ENCODE data around the gene N4BP3. TPM values are rescaled to one million over a fixed set of nuclear protein-coding genes. Genes with fewer than 3 reads are reported as not detected.

Gene N4BP3
- 1 to 10 TPM; 2.2 to 3.3 TPM for total RNA-seq

- Histone ChIP-seq H3K9me3 (no peaks in the 10 kb centered on the region), H3K27ac (no peak within 1 kb of the TSS), H3K27me3 (peaks cover 18% of the 10 kb centered on the region), H3K36me3 (no peaks in the 10 kb centered on the region), H3K9ac (ENCODE audit: low read depth in 2 of 2, low read length in 2 of 2) (peak within 1 kb of the TSS; percentile 5 to 70), H3K4me3 (peak within 1 kb of the TSS; percentile 51), H3K4me1 (peaks cover 11% of the 10 kb centered on the region)
- intact Hi-C loops (cut with DNase I) = no loop called here
- no peak for TF ChIP-seq CTCF (IDR thresholded peaks at IDR 0.05)
- DNase-seq = peak; percentile 73
These were observed at the start of gene N4BP3 for GRCh38 chr5:178113141-178113787. N4BP3 (plus strand) TSS chr5:178113532; CDS start chr5:178119584, 6,052 bp downstream.

GRCh38 chr5:178067755-178068154, 45.6 kb upstream of the N4BP3 start:
- intact Hi-C loops (cut with DNase I) = no loop called here

GRCh38 chr5:178068293-178068692, 45.0 kb upstream of the N4BP3 start:
- no peaks in the 10 kb centered on the region for H3K4me1 ChIP-seq
- intact Hi-C loops (cut with DNase I) = no loop called here
- H3K27ac ChIP-seq = no peak overlapping the region
- no peak overlapping the region for H3K4me3 ChIP-seq
- H3K36me3 ChIP-seq = no peaks in the 10 kb centered on the region
- TF ChIP-seq CTCF (IDR thresholded peaks at IDR 0.05) = no peak
- no peak overlapping the region for H3K9ac ChIP-seq (ENCODE audit: low read depth in 2 of 2, low read length in 2 of 2)
- no peak for DNase-seq
- no peaks in the 10 kb centered on the region for H3K27me3 ChIP-seq
- H3K9me3 ChIP-seq = no peaks in the 10 kb centered on the region

More at GRCh38 chr5:178067755-178068154, 45.6 kb upstream of the N4BP3 start:
- no peak for DNase-seq
- Histone ChIP-seq H3K9me3 (no peaks in the 10 kb centered on the region), H3K27me3 (no peaks in the 10 kb centered on the region), H3K4me3 (no peak overlapping the region), H3K9ac (ENCODE audit: low read depth in 2 of 2, low read length in 2 of 2) (no peak overlapping the region), H3K36me3 (no peaks in the 10 kb centered on the region), H3K4me1 (no peaks in the 10 kb centered on the region), H3K27ac (no peak overlapping the region)
- no peak for TF ChIP-seq CTCF (IDR thresholded peaks at IDR 0.05)

- Histone ChIP-seq H3K4me3 (no peak overlapping the region), H3K4me1 (no peaks in the 10 kb centered on the region), H3K27ac (no peak overlapping the region), H3K9ac (ENCODE audit: low read depth in 2 of 2, low read length in 2 of 2) (no peak overlapping the region), H3K36me3 (no peaks in the 10 kb centered on the region), H3K9me3 (no peaks in the 10 kb centered on the region), H3K27me3 (no peaks in the 10 kb centered on the region)
- DNase-seq = peak; percentile 32
- no peak for TF ChIP-seq CTCF (IDR thresholded peaks at IDR 0.05)
- intact Hi-C loops (cut with DNase I) = no loop called here
These were observed 43.4 kb upstream of the N4BP3 start for GRCh38 chr5:178069909-178070308.

- Histone ChIP-seq H3K36me3 (no peaks in the 10 kb centered on the region), H3K4me3 (no peak overlapping the region), H3K27me3 (no peaks in the 10 kb centered on the region), H3K9ac (ENCODE audit: low read depth in 2 of 2, low read length in 2 of 2) (no peak overlapping the region), H3K4me1 (no peaks in the 10 kb centered on the region), H3K27ac (no peak overlapping the region), H3K9me3 (no peaks in the 10 kb centered on the region)
- no peak for TF ChIP-seq CTCF (IDR thresholded peaks at IDR 0.05)
- DNase-seq = no peak
- intact Hi-C loops (cut with DNase I) = no loop called here
These were observed 42.2 kb upstream of the N4BP3 start for GRCh38 chr5:178071108-178071507.
